H1 (cell line): ENCODE data around the gene MAB21L3.

ENCODE experiments used
- CREB1 ChIP-seq: IDR thresholded peaks from 2 replicates; pipeline ENCODE4 v1.6.1; 2012; ENCODE audit warnings: inconsistent platforms
- CTCF ChIP-seq, 3 experiments: IDR thresholded peaks; 1 replicate in 2 of 3; 2 replicates in 1 of 3; pipeline versions ENCODE4 v1.5.1 to v1.6.1; 2011; ENCODE audit warnings: low read length in 3 of 3, mild to moderate bottlenecking in 3 of 3, inconsistent platforms in 2 of 3, low read depth in 1 of 3, moderate library complexity in 1 of 3; ENCODE audit not compliant: insufficient read depth in 1 of 3; ENCODE audit errors: control extremely low read depth in 1 of 3
- EZH2 ChIP-seq: fragments of 200-600 bp; sonication (generic); IDR thresholded peaks from 2 replicates; pipeline ENCODE4 v1.7.1; 2012; ENCODE audit warnings: low read depth, mild to moderate bottlenecking, moderate library complexity, low read length, inconsistent platforms; ENCODE audit not compliant: severe bottlenecking
- RAD21 ChIP-seq, 2 experiments: IDR thresholded peaks in 1 of 2; conservative IDR thresholded peaks in 1 of 2; 2 replicates each; pipeline ENCODE4 v1.6.1; 2011; ENCODE audit warnings: low read depth in 2 of 2, low read length in 2 of 2, improper control_type of control experiment in 1 of 2, inconsistent platforms in 1 of 2, mild to moderate bottlenecking in 1 of 2, moderate library complexity in 1 of 2
- TCF12 ChIP-seq: IDR thresholded peaks from 2 replicates; pipeline ENCODE4 v1.6.1; 2011; ENCODE audit warnings: low read depth, mild to moderate bottlenecking, low read length
- TEAD4 ChIP-seq: IDR thresholded peaks from 2 replicates; pipeline ENCODE4 v1.6.1; 2012; ENCODE audit warnings: low read depth, low read length, inconsistent platforms, mixed read lengths

- no peak for TF ChIP-seq EZH2
- TF ChIP-seq RAD21 (IDR thresholded peaks at IDR 0.05 in 1 of 2, conservative IDR thresholded peaks at IDR 0.05 in 1 of 2; ENCODE audit: low read depth in 2 of 2, low read length in 2 of 2), result no peak
- TF ChIP-seq TCF12, result no peak
- no peak for TF ChIP-seq CREB1
- TF ChIP-seq CTCF (IDR thresholded peaks at IDR 0.05; ENCODE audit: control extremely low read depth in 1 of 3, insufficient read depth in 1 of 3, low read depth in 1 of 3, low read length in 3 of 3), result no peak
- TF ChIP-seq TEAD4, result no peak
Measured at GRCh38 chr1:116159611-116160010, 48.4 kb downstream of the MAB21L3 start.
